H1 (cell line): Measurements from ENCODE around the gene SF3A2. TPM values are rescaled to one million over a fixed set of nuclear protein-coding genes. Genes with fewer than 3 reads are reported as not detected.

ENCODE experiments used
- ATF3 ChIP-seq: IDR thresholded peaks from 2 replicates; pipeline ENCODE4 v1.6.1; 2011; ENCODE audit warnings: low read depth, mild to moderate bottlenecking, low read length; ENCODE audit not compliant: insufficient read depth
- BCL11A ChIP-seq, 2 experiments: IDR thresholded peaks; one replicate each; pipeline ENCODE4 v1.6.1; 2011; ENCODE audit warnings: low read depth in 2 of 2, low read length in 2 of 2, mild to moderate bottlenecking in 2 of 2
- CBX5 ChIP-seq: fragments of 300-800, 300-1000 bp; sonication (generic); IDR thresholded peaks from 2 replicates; pipeline ENCODE4 v1.7.1; 2016; ENCODE audit warnings: antibody characterized with exemption, low read length, low read depth
- E2F6 ChIP-seq: IDR thresholded peaks from 2 replicates; pipeline ENCODE4 v1.6.1; 2012; ENCODE audit warnings: inconsistent platforms
- KDM4A ChIP-seq: IDR thresholded peaks from one replicate; pipeline ENCODE4 v1.7.1; 2012; ENCODE audit warnings: low read depth, mild to moderate bottlenecking, moderate library complexity, low read length, inconsistent platforms; ENCODE audit not compliant: severe bottlenecking
- RFX5 ChIP-seq: IDR thresholded peaks from 2 replicates; pipeline ENCODE4 v1.6.1; 2011; ENCODE audit warnings: low read depth, low read length, improper control_type of control experiment, borderline replicate concordance
- SIX5 ChIP-seq: IDR thresholded peaks from 2 replicates; pipeline ENCODE4 v1.6.1; 2011; ENCODE audit warnings: mild to moderate bottlenecking, low read depth, low read length
- polyA plus RNA-seq, 7 experiments: library from polyadenylated mRNA; depleted of rRNA in 3 of 7; stranded (reverse) in 5 of 7; unstranded in 2 of 7; fragments of >200 nt in 5 of 7; fragments of 200-250 nt in 2 of 7; gene quantifications; 1 replicate in 5 of 7; 2 replicates in 1 of 7; 4 replicates in 1 of 7; pipeline versions ENCODE4 v1.2.1 to v1.2.3, GENCODE V29; 2011 to 2013; ENCODE audit warnings: missing spikeins in 2 of 7, mixed read lengths in 2 of 7
- total RNA-seq: library from RNA; stranded (reverse); fragmentation: NEBNext Ultra II Directional; extraction: Animal tissue kit (Norgen Biotek cat#: 25700); gene quantifications from 2 replicates; pipeline ENCODE4 v1.2.1, GENCODE V29; 2021

The SF3A2 gene
- total and polyA plus RNA-seq, 2 of the 8 experiments (the other 6 are each of a cell fraction or from before 2014, with no cell fraction given): 15.3 to 146 TPM

GRCh38 chr19:2282062-2282861, 45.6 kb downstream of the SF3A2 start, which contains the start of gene PEAK3 (continued):
- TF ChIP-seq E2F6 (no peak), CBX5 (no peak), BCL11A (IDR thresholded peaks at IDR 0.05; ENCODE audit: low read depth in 2 of 2, low read length in 2 of 2) (no peak), KDM4A (no peak), SIX5 (no peak), RFX5 (no peak), ATF3 (no peak)
